Rectal smooth muscle tissue (tissue), 1 donor: Measurements from ENCODE around the gene C16orf89.

Source experiments
- H3K27ac ChIP-seq: one replicate; pipeline ENCODE4 v1.7.0; 2013; ENCODE audit warnings: low read depth, low read length, inconsistent platforms
- H3K27me3 ChIP-seq: one replicate; pipeline ENCODE4 v1.7.0; 2013; ENCODE audit warnings: low read length; ENCODE audit not compliant: control insufficient read depth, insufficient read depth
- H3K36me3 ChIP-seq: one replicate; pipeline ENCODE4 v1.7.0; 2013; ENCODE audit warnings: low read length; ENCODE audit not compliant: control insufficient read depth, insufficient read depth
- H3K4me1 ChIP-seq: one replicate; pipeline ENCODE4 v1.7.0; 2013; ENCODE audit warnings: low read length; ENCODE audit not compliant: control insufficient read depth, insufficient read depth
- H3K4me3 ChIP-seq: one replicate; pipeline ENCODE4 v1.7.0; 2013; ENCODE audit warnings: low read length
- H3K9ac ChIP-seq: one replicate; pipeline ENCODE4 v1.7.0; 2013; ENCODE audit warnings: low read length

C16orf89 gene

DNA sequence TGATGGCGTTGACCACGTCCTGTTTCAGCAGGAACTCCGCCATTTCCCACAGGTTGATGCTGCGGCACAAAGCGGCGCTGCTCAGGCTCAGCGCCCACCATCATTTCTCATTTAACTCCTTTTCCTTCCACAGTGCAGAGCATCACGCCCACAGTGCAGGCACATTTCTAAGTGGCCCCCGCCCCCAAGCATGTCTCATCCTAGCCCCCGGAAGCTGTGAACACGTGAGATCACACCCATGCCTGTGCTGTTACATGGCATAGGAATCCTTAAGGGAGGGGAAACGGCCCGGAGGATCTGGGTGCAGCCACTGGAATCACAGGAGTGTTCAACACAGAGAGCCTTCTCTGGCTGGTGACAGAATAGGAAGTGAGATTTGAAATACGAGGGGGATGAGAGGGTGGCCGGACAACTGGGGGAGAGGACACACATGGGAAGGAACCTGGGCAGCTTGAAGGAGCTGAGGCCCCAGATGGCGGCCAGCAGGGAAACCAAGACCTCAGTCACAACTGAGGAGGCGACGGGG, 36.7 kb downstream of the C16orf89 start:
- Histone ChIP-seq H3K9ac (no peak overlapping the region), H3K36me3 (no peaks in the 10 kb centered on the region), H3K27ac (no peak overlapping the region), H3K4me3 (no peak overlapping the region), H3K4me1 (peaks cover 6% of the 10 kb centered on the region), H3K27me3 (no peaks in the 10 kb centered on the region)

- H3K4me1 ChIP-seq, result peaks cover under 1% of the 10 kb centered on the region
- H3K27me3 ChIP-seq, result no peaks in the 10 kb centered on the region
- no peak overlapping the region for H3K4me3 ChIP-seq
- H3K9ac ChIP-seq, result no peak overlapping the region
- H3K27ac ChIP-seq, result no peak overlapping the region
- no peaks in the 10 kb centered on the region for H3K36me3 ChIP-seq
These were observed 38.1 kb downstream of the C16orf89 start for GRCh38 chr16:5027575-5028235.

- Histone ChIP-seq H3K4me3 (no peak overlapping the region), H3K27ac (no peak overlapping the region), H3K9ac (no peak overlapping the region)
These were observed 38.7 kb downstream of the C16orf89 start for GRCh38 chr16:5027086-5027485.

GRCh38 chr16:5026664-5027063, 39.1 kb downstream of the C16orf89 start:
- no peak overlapping the region for H3K9ac ChIP-seq
- H3K27me3 ChIP-seq, result no peaks in the 10 kb centered on the region
- no peak overlapping the region for H3K27ac ChIP-seq
- H3K4me1 ChIP-seq, result no peaks in the 10 kb centered on the region
- H3K4me3 ChIP-seq, result no peak overlapping the region
- H3K36me3 ChIP-seq, result no peaks in the 10 kb centered on the region

More at GRCh38 chr16:5027086-5027485, 38.7 kb downstream of the C16orf89 start:
- H3K4me1 ChIP-seq, result no peaks in the 10 kb centered on the region
- H3K36me3 ChIP-seq, result no peaks in the 10 kb centered on the region
- H3K27me3 ChIP-seq, result no peaks in the 10 kb centered on the region

DNA sequence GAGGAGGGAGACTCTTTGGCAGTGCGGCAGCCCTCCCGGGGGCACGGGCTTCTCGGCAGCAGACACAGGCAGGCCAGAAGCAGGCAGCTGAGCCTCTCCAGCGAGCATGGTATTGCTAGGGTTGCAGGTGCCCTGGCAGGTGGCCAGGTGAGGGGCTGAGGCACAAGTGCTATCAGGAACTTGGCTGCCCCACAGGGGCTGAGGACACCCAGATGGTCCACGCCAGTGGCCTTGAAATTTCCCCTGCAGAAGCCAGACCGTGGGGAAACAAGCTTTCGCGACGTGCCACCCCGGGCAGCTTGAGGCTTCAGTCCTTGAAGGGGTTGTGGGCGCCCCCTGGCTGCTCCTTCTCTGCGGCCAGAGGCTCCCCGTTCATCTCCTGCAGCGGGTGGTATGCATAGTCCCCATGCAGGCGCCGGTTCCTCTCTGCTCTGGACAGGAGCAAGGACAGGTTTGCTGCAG, 40.6 kb downstream of the C16orf89 start:
- no peaks in the 10 kb centered on the region for H3K4me1 ChIP-seq
- no peak overlapping the region for H3K4me3 ChIP-seq
- no peaks in the 10 kb centered on the region for H3K27me3 ChIP-seq
- H3K9ac ChIP-seq, result no peak overlapping the region
- H3K36me3 ChIP-seq, result no peaks in the 10 kb centered on the region
- no peak overlapping the region for H3K27ac ChIP-seq

GRCh38 chr16:5024632-5025031, 41.1 kb downstream of the C16orf89 start:
- H3K9ac ChIP-seq, result no peak overlapping the region
- no peaks in the 10 kb centered on the region for H3K27me3 ChIP-seq
- no peak overlapping the region for H3K27ac ChIP-seq
- H3K36me3 ChIP-seq, result no peaks in the 10 kb centered on the region
- H3K4me3 ChIP-seq, result no peak overlapping the region
- H3K4me1 ChIP-seq, result no peaks in the 10 kb centered on the region

GRCh38 chr16:5022521-5022920, 43.2 kb downstream of the C16orf89 start:
- no peaks in the 10 kb centered on the region for H3K36me3 ChIP-seq
- H3K27ac ChIP-seq, result no peak overlapping the region
- H3K4me3 ChIP-seq, result no peak overlapping the region
- H3K9ac ChIP-seq, result no peak overlapping the region
- no peaks in the 10 kb centered on the region for H3K4me1 ChIP-seq
- no peaks in the 10 kb centered on the region for H3K27me3 ChIP-seq

DNA sequence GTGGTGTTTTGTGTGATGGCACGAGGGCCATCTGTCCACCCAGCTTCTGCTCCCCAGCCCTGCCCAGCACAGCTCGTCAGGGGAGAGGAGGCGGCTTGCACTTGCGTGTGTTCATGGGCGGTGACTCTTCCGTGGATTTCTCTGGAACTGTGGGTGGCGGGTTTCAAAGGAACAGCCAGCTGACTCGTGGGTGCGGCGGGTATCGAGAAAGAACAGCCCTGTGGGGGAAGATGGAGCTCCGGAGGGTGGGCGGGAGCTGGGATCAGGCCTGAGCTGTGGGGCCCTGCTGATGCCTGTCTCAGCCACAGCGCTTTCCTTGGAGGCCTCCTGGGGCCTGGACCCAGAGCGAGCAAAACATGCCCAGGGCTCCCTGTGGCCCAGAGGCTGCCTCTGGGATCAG, 45.2 kb downstream of the C16orf89 start:
- no peak overlapping the region for H3K27ac ChIP-seq
- H3K27me3 ChIP-seq, result no peaks in the 10 kb centered on the region
- no peak overlapping the region for H3K4me3 ChIP-seq
- no peak overlapping the region for H3K9ac ChIP-seq
- H3K36me3 ChIP-seq, result no peaks in the 10 kb centered on the region
- no peaks in the 10 kb centered on the region for H3K4me1 ChIP-seq

DNA sequence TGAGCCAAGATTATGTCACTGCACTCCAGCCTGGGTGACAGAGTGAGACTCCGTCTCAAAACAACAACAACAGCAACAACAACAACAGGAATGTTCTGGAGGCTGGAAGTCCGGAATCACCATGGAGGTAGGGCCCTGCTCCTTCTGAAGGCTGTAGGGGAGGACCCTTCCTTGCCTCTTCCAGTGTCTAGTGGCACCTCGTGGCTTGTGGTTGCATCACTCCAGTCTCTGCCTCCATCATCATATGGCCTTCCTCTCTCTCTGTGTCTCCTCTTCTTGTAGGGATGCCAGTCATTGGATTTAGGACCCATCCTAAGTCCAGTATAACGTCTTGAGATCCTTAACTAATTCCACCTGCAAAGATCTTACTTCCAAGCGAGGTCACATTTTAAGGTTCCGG, 46.0 kb downstream of the C16orf89 start:
- Histone ChIP-seq H3K36me3 (no peaks in the 10 kb centered on the region), H3K4me3 (no peak overlapping the region), H3K27me3 (no peaks in the 10 kb centered on the region), H3K9ac (no peak overlapping the region), H3K27ac (no peak overlapping the region), H3K4me1 (no peaks in the 10 kb centered on the region)

DNA sequence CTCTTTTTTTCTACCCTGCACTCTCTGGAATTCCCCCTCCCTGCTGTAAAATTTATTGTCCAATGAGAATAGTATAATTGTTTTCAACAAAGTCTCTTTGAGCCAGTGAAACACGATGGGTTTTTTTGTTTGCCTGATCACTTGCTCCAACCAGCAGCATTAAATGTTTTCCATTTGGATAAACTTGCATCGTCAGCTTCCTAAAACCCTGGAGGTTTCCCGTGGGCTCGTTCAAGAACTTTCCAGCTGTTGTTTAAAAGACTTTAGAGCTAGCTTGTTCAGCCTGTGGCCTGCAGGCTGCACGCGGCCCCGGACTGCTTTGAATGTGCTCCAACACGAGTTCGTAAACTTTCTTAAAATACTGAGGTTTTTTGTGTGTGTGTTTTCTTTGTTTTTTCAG, 47.0 kb downstream of the C16orf89 start:
- H3K36me3 ChIP-seq, result no peaks in the 10 kb centered on the region
- H3K9ac ChIP-seq, result no peak overlapping the region
- H3K27me3 ChIP-seq, result no peaks in the 10 kb centered on the region
- no peak overlapping the region for H3K4me3 ChIP-seq
- H3K4me1 ChIP-seq, result no peaks in the 10 kb centered on the region
- H3K27ac ChIP-seq, result no peak overlapping the region

- Histone ChIP-seq H3K4me1 (no peaks in the 10 kb centered on the region), H3K27me3 (no peaks in the 10 kb centered on the region), H3K36me3 (no peaks in the 10 kb centered on the region), H3K27ac (no peak overlapping the region), H3K4me3 (no peak overlapping the region), H3K9ac (no peak overlapping the region)
These were observed 48.1 kb downstream of the C16orf89 start for GRCh38 chr16:5017678-5017969.

DNA sequence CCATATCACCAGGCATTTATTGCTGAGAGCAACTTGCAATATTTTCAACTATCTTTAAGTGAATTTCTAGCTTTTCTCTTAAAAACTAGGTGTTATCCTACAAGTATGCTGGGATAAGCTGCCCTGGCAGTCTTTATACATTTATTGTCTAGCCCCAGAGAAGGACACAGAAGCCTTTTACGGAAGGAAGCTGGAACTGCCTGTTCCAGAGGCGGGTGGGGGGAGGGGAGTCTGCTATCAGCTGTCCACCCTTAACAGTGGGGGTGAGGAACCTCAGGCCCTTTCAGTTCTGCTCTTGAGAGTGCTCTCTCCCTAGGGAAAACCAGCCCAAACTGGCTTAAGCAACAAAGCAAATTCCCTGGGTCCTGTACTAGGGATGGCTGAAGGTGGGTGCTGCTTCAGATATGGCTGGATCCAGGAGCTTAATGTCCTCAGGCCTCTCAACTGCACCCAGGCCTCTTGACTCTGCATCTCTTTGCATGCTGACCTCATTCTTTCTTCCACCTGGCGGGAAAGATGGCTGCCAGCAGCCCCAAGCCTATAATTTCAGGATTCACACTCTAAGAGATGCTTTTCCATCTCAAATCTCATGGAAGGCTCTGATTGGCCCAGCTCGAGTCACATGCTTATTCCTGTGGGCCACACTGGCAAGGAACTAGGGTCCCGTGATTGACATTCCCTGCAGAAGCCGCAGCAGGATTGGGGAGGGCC, 48.6 kb downstream of the C16orf89 start:
- Histone ChIP-seq H3K9ac (no peak overlapping the region), H3K27me3 (no peaks in the 10 kb centered on the region), H3K27ac (no peak overlapping the region), H3K36me3 (no peaks in the 10 kb centered on the region), H3K4me1 (no peaks in the 10 kb centered on the region), H3K4me3 (no peak overlapping the region)

- no peak overlapping the region for H3K9ac ChIP-seq
- no peaks in the 10 kb centered on the region for H3K27me3 ChIP-seq
- no peak overlapping the region for H3K27ac ChIP-seq
- no peaks in the 10 kb centered on the region for H3K4me1 ChIP-seq
- H3K36me3 ChIP-seq, result no peaks in the 10 kb centered on the region
- H3K4me3 ChIP-seq, result no peak overlapping the region
These were observed 49.9 kb downstream of the C16orf89 start for GRCh38 chr16:5015887-5016286.
